ENCODE measurements around the gene FOXM1.

The FOXM1 gene

GRCh38 chr12:2895511-2895910 is 18.5 kb upstream of the FOXM1 start:
- H3K27ac Mint-ChIP-seq (ENCODE audit: low read depth), result no peak overlapping the region
- ATAC-seq (replicated peaks; ENCODE audit: extremely low read depth, poor library complexity, severe bottlenecking), result no peak
- H3K27me3 Mint-ChIP-seq, result no peaks in the 10 kb centered on the region
- no peak overlapping the region for H3K4me3 Mint-ChIP-seq
- no peaks in the 10 kb centered on the region for H3K9me3 Mint-ChIP-seq
- H3K4me1 Mint-ChIP-seq, result peaks cover 14% of the 10 kb centered on the region
- peaks cover 9% of the 10 kb centered on the region for H3K36me3 Mint-ChIP-seq (ENCODE audit: insufficient read depth)
- DNase-seq (ENCODE audit: low spot score in 2 of 2), result no peak

GRCh38 chr12:2895051-2895451 is 18.1 kb upstream of the FOXM1 start:
- H3K4me1 Mint-ChIP-seq, result peaks cover 19% of the 10 kb centered on the region

GRCh38 chr12:2893007-2893406 is 16.0 kb upstream of the FOXM1 start:
- ATAC-seq (replicated peaks; ENCODE audit: extremely low read depth, poor library complexity, severe bottlenecking) (no peak), DNase-seq (ENCODE audit: low spot score in 2 of 2) (no peak)
- peaks cover 31% of the 10 kb centered on the region for H3K4me1 Mint-ChIP-seq
- H3K4me3 Mint-ChIP-seq, result peak overlapping the region; percentile 40
- peaks cover 22% of the 10 kb centered on the region for H3K36me3 Mint-ChIP-seq (ENCODE audit: insufficient read depth)
- no peak overlapping the region for H3K27ac Mint-ChIP-seq (ENCODE audit: low read depth)
- H3K27me3 Mint-ChIP-seq, result no peaks in the 10 kb centered on the region
- no peaks in the 10 kb centered on the region for H3K9me3 Mint-ChIP-seq

More at GRCh38 chr12:2895051-2895451, 18.1 kb upstream of the FOXM1 start:
- Mint-ChIP-seq H3K27ac (ENCODE audit: low read depth) (no peak overlapping the region), H3K9me3 (no peaks in the 10 kb centered on the region), H3K36me3 (ENCODE audit: insufficient read depth) (peaks cover 11% of the 10 kb centered on the region), H3K4me3 (no peak overlapping the region), H3K27me3 (no peaks in the 10 kb centered on the region)
- DNase-seq (ENCODE audit: low spot score in 2 of 2) (no peak), ATAC-seq (replicated peaks; ENCODE audit: extremely low read depth, poor library complexity, severe bottlenecking) (no peak)

- Mint-ChIP-seq H3K27me3 (no peaks in the 10 kb centered on the region), H3K4me1 (peaks cover 31% of the 10 kb centered on the region), H3K27ac (ENCODE audit: low read depth) (no peak overlapping the region), H3K36me3 (ENCODE audit: insufficient read depth) (peaks cover 23% of the 10 kb centered on the region), H3K9me3 (no peaks in the 10 kb centered on the region), H3K4me3 (peak overlapping the region; percentile 86)
- DNase-seq (ENCODE audit: low spot score in 2 of 2), result no peak
- no peak for ATAC-seq (replicated peaks; ENCODE audit: extremely low read depth, poor library complexity, severe bottlenecking)
Measured at GRCh38 chr12:2892246-2892645, 15.3 kb upstream of the FOXM1 start.

GRCh38 chr12:2891240-2892053 is 14.5 kb upstream of the FOXM1 start:
- H3K4me1 Mint-ChIP-seq, result peaks cover 31% of the 10 kb centered on the region
- no peaks in the 10 kb centered on the region for H3K27me3 Mint-ChIP-seq
- DNase-seq (ENCODE audit: low spot score in 2 of 2) (no peak), ATAC-seq (replicated peaks; ENCODE audit: extremely low read depth, poor library complexity, severe bottlenecking) (peak; percentile 10)
- H3K36me3 Mint-ChIP-seq (ENCODE audit: insufficient read depth), result peaks cover 26% of the 10 kb centered on the region
- H3K27ac Mint-ChIP-seq (ENCODE audit: low read depth), result peak overlapping the region; percentile 93
- H3K4me3 Mint-ChIP-seq, result peak overlapping the region; percentile 86
- no peaks in the 10 kb centered on the region for H3K9me3 Mint-ChIP-seq

GRCh38 chr12:2890388-2891239 is 13.6 kb upstream of the FOXM1 start, which contains the start of gene TULP3:
Gene TULP3 (plus strand): TSS chr12:2890891. CDS start chr12:2890948, 57 bp downstream.
- peak within 1 kb of the TSS; percentile 86 for H3K4me3 Mint-ChIP-seq
- no peaks in the 10 kb centered on the region for H3K27me3 Mint-ChIP-seq

GRCh38 chr12:2890001-2890387 is 13.0 kb upstream of the FOXM1 start:
- Mint-ChIP-seq H3K36me3 (ENCODE audit: insufficient read depth) (peaks cover 34% of the 10 kb centered on the region), H3K4me1 (peaks cover 31% of the 10 kb centered on the region), H3K9me3 (no peaks in the 10 kb centered on the region), H3K4me3 (peak overlapping the region; percentile 86), H3K27me3 (no peaks in the 10 kb centered on the region), H3K27ac (ENCODE audit: low read depth) (peak overlapping the region; percentile 93)
- no peak for DNase-seq (ENCODE audit: low spot score in 2 of 2)
- peak; percentile 0 for ATAC-seq (replicated peaks; ENCODE audit: extremely low read depth, poor library complexity, severe bottlenecking)

More at GRCh38 chr12:2890388-2891239, 13.6 kb upstream of the FOXM1 start, which contains the start of gene TULP3:
- Mint-ChIP-seq H3K9me3 (no peaks in the 10 kb centered on the region), H3K27ac (ENCODE audit: low read depth) (peak within 1 kb of the TSS; percentile 93), H3K36me3 (ENCODE audit: insufficient read depth) (peaks cover 32% of the 10 kb centered on the region), H3K4me1 (peaks cover 31% of the 10 kb centered on the region)
- DNase-seq (ENCODE audit: low spot score in 2 of 2), result peak; percentile 97 to 98
- ATAC-seq (replicated peaks; ENCODE audit: extremely low read depth, poor library complexity, severe bottlenecking), result peak; percentile 98

- Mint-ChIP-seq H3K4me3 (no peak overlapping the region), H3K4me1 (peaks cover 36% of the 10 kb centered on the region), H3K27ac (ENCODE audit: low read depth) (no peak overlapping the region), H3K36me3 (ENCODE audit: insufficient read depth) (peaks cover 36% of the 10 kb centered on the region), H3K9me3 (no peaks in the 10 kb centered on the region), H3K27me3 (no peaks in the 10 kb centered on the region)
- no peak for DNase-seq (ENCODE audit: low spot score in 2 of 2)
- no peak for ATAC-seq (replicated peaks; ENCODE audit: extremely low read depth, poor library complexity, severe bottlenecking)
Measured at GRCh38 chr12:2886768-2887450, 9.9 kb upstream of the FOXM1 start.

GRCh38 chr12:2884810-2885209 is 7.8 kb upstream of the FOXM1 start:
- no peak for ATAC-seq (replicated peaks; ENCODE audit: extremely low read depth, poor library complexity, severe bottlenecking)
- peaks cover 24% of the 10 kb centered on the region for H3K4me1 Mint-ChIP-seq
- no peaks in the 10 kb centered on the region for H3K9me3 Mint-ChIP-seq
- peaks cover 27% of the 10 kb centered on the region for H3K36me3 Mint-ChIP-seq (ENCODE audit: insufficient read depth)
- no peak overlapping the region for H3K4me3 Mint-ChIP-seq
- H3K27ac Mint-ChIP-seq (ENCODE audit: low read depth), result no peak overlapping the region
- no peak for DNase-seq (ENCODE audit: low spot score in 2 of 2)
- no peaks in the 10 kb centered on the region for H3K27me3 Mint-ChIP-seq

GRCh38 chr12:2879853-2880252 is 2.9 kb upstream of the FOXM1 start:
- Mint-ChIP-seq H3K4me3 (no peak overlapping the region), H3K27ac (ENCODE audit: low read depth) (no peak overlapping the region), H3K9me3 (no peaks in the 10 kb centered on the region), H3K36me3 (ENCODE audit: insufficient read depth) (peaks cover 24% of the 10 kb centered on the region), H3K4me1 (peaks cover 42% of the 10 kb centered on the region), H3K27me3 (no peaks in the 10 kb centered on the region)
- DNase-seq (ENCODE audit: low spot score in 2 of 2) (no peak), ATAC-seq (replicated peaks; ENCODE audit: extremely low read depth, poor library complexity, severe bottlenecking) (no peak)

GRCh38 chr12:2877953-2878732 is 1.2 kb upstream of the FOXM1 start:
- Mint-ChIP-seq H3K9me3 (no peaks in the 10 kb centered on the region), H3K27me3 (no peaks in the 10 kb centered on the region), H3K36me3 (ENCODE audit: insufficient read depth) (peaks cover 22% of the 10 kb centered on the region), H3K27ac (ENCODE audit: low read depth) (peak overlapping the region; percentile 99), H3K4me3 (peak overlapping the region; percentile 97), H3K4me1 (peaks cover 37% of the 10 kb centered on the region)
- ATAC-seq (replicated peaks; ENCODE audit: extremely low read depth, poor library complexity, severe bottlenecking), result no peak
- no peak for DNase-seq (ENCODE audit: low spot score in 2 of 2)
